GM23338 (cell line): ENCODE data around the gene CLPX. TPM values are rescaled to one million over a fixed set of nuclear protein-coding genes. Genes with fewer than 3 reads are reported as not detected.
"Not testable (repeated sequence)": the region's sequence is repeated elsewhere in the genome, so short reads cannot be mapped to it uniquely, and the experiment has no call there.

Experiments
- ATAC-seq: fragments of 200-7000 bp; cut with Tn5 transposase; 3 replicates; pipeline ENCODE4 v1.9.1; 2020
- DNase-seq: peaks from one replicate; pipeline ENCODE4 v3.0.0-alpha.2; 2015; ENCODE audit warnings: low spot score
- H2AFZ ChIP-seq: fragments of 200-600 bp; sonication (generic); 2 replicates; pipeline ENCODE4 v1.8.0; 2016; ENCODE audit warnings: antibody characterized with exemption, mild to moderate bottlenecking, moderate library complexity
- H3F3A ChIP-seq: fragments of 200-600 bp; sonication (generic); replicated peaks from 2 replicates; pipeline ENCODE4 v1.8.0; 2017; ENCODE audit warnings: antibody characterized with exemption, mixed run types, low read depth
- H3K27ac ChIP-seq: fragments of 200-600 bp; sonication (generic); 2 replicates; pipeline ENCODE4 v1.6.1; 2016; ENCODE audit warnings: low read depth
- H3K27me3 ChIP-seq: fragments of 200-600 bp; sonication (generic); 2 replicates; pipeline ENCODE4 v1.8.0; 2016; ENCODE audit warnings: mild to moderate bottlenecking, mixed run types, moderate library complexity; ENCODE audit not compliant: insufficient read depth
- H3K36me3 ChIP-seq: fragments of 200-600 bp; sonication (generic); 2 replicates; pipeline ENCODE4 v1.8.0; 2016; ENCODE audit warnings: mild to moderate bottlenecking; ENCODE audit not compliant: insufficient read depth
- H3K4me1 ChIP-seq: fragments of 200-600 bp; sonication (generic); 2 replicates; pipeline ENCODE4 v1.8.0; 2016; ENCODE audit warnings: mild to moderate bottlenecking, moderate library complexity; ENCODE audit not compliant: insufficient read depth
- H3K4me2 ChIP-seq: fragments of 200-600 bp; sonication (generic); 2 replicates; pipeline ENCODE4 v1.7.1; 2017; ENCODE audit warnings: mixed run types
- H3K4me3 ChIP-seq: fragments of 200-600 bp; sonication (generic); 2 replicates; pipeline ENCODE4 v1.6.1; 2016; ENCODE audit warnings: mixed run types
- H3K79me2 ChIP-seq: fragments of 200-600 bp; sonication (generic); replicated peaks from 2 replicates; pipeline ENCODE4 v1.8.0; 2017; ENCODE audit warnings: mild to moderate bottlenecking; ENCODE audit not compliant: insufficient read depth
- H3K9me2 ChIP-seq: fragments of 200-600 bp; sonication (generic); 2 replicates; pipeline ENCODE4 v1.8.0; 2017; ENCODE audit not compliant: insufficient read depth
- H4K20me1 ChIP-seq: fragments of 200-600 bp; sonication (generic); replicated peaks from 2 replicates; pipeline ENCODE4 v1.8.0; 2017; ENCODE audit warnings: mild to moderate bottlenecking; ENCODE audit not compliant: insufficient read depth
- H3K27ac Mint-ChIP-seq: 2 replicates; pipeline ENCODE4 v1.8.0; 2020; ENCODE audit warnings: inconsistent platforms, mild to moderate bottlenecking, moderate library complexity, mixed read lengths
- H3K27me3 Mint-ChIP-seq: 3 replicates; pipeline ENCODE4 v1.8.0; 2022; ENCODE audit warnings: low read depth, mild to moderate bottlenecking, moderate library complexity, mixed read lengths, inconsistent platforms; ENCODE audit not compliant: insufficient read depth, poor library complexity
- H3K36me3 Mint-ChIP-seq: 3 replicates; pipeline ENCODE4 v1.8.0; 2021; ENCODE audit warnings: low read depth, mild to moderate bottlenecking, inconsistent platforms, moderate library complexity, mixed read lengths
- H3K4me1 Mint-ChIP-seq: 3 replicates; pipeline ENCODE4 v1.8.0; 2020; ENCODE audit warnings: mild to moderate bottlenecking, inconsistent platforms, mixed read lengths
- H3K4me3 Mint-ChIP-seq: 3 replicates; pipeline ENCODE4 v1.8.0; 2021; ENCODE audit warnings: moderate library complexity, mild to moderate bottlenecking, inconsistent platforms, mixed read lengths
- H3K9me3 Mint-ChIP-seq: 3 replicates; pipeline ENCODE4 v1.8.0; 2020; ENCODE audit warnings: moderate library complexity, mild to moderate bottlenecking, inconsistent platforms, mixed read lengths
- CREB1 ChIP-seq: fragments of 250-450 bp; sonication (Bioruptor Pico); IDR thresholded peaks from 2 replicates; pipeline ENCODE4 v1.5.0; 2020; ENCODE audit warnings: low read depth, mild to moderate bottlenecking, moderate library complexity
- EZH2 ChIP-seq: fragments of 200-600 bp; sonication (generic); IDR thresholded peaks from one replicate; pipeline ENCODE4 v1.8.0; 2017; ENCODE audit warnings: antibody characterized with exemption, mild to moderate bottlenecking, low read depth; ENCODE audit not compliant: unreplicated experiment
- EZH2phosphoT487 ChIP-seq: fragments of 200-600 bp; sonication (generic); IDR thresholded peaks from one replicate; pipeline ENCODE4 v1.8.1; 2018; ENCODE audit warnings: antibody characterized with exemption; ENCODE audit not compliant: unreplicated experiment
- JUNB ChIP-seq: IDR thresholded peaks from one replicate; pipeline ENCODE4 v1.6.1; 2016; ENCODE audit warnings: antibody characterized with exemption; ENCODE audit not compliant: unreplicated experiment
- NANOG ChIP-seq: IDR thresholded peaks from 2 replicates; pipeline ENCODE4 v1.6.1; 2016; ENCODE audit warnings: antibody characterized with exemption, borderline replicate concordance
- POLR2AphosphoS5 ChIP-seq: IDR thresholded peaks from 2 replicates; pipeline ENCODE4 v1.6.1; 2016; ENCODE audit warnings: antibody characterized with exemption, low read depth
- ZNF114 ChIP-seq: fragments of 250-450 bp; sonication (Bioruptor Pico); IDR thresholded peaks from 2 replicates; pipeline ENCODE4 v1.5.0; 2020; ENCODE audit warnings: mild to moderate bottlenecking, moderate library complexity
- ZNF331 ChIP-seq: fragments of 250-450 bp; sonication (Bioruptor Pico); IDR thresholded peaks from 2 replicates; pipeline ENCODE4 v1.5.0; 2020; ENCODE audit warnings: low read depth, mild to moderate bottlenecking, moderate library complexity
- polyA plus RNA-seq: library from polyadenylated mRNA; unstranded; fragments of >200 nt; fragmentation: Nextera tagmentation; extraction: Ambion mirVana; gene quantifications from 2 replicates; pipeline ENCODE4 v1.2.1, GENCODE V29; 2016
- total RNA-seq: library from RNA; depleted of rRNA; stranded (reverse); fragments of >200 nt; shearing (Covaris generic); gene quantifications from 2 replicates; pipeline ENCODE4 v1.2.3, GENCODE V29; 2014
- TF ChIP-seq, protein P1 (sequence below), 2 experiments: fragments of 200-600 bp in 1 of 2; sonication (generic) in 1 of 2; conservative IDR thresholded peaks; 2 replicates each; pipeline versions ENCODE4 v1.5.1 to v1.6.1; 2016 to 2017; ENCODE audit warnings: antibody characterized with exemption in 2 of 2, low read depth in 2 of 2, mild to moderate bottlenecking in 2 of 2, moderate library complexity in 1 of 2
- TF ChIP-seq, protein P2 (sequence below): IDR thresholded peaks from one replicate; pipeline ENCODE4 v1.6.1; 2018; ENCODE audit warnings: antibody characterized with exemption; ENCODE audit not compliant: unreplicated experiment
- TF ChIP-seq, protein P3 (sequence below): IDR thresholded peaks from 2 replicates; pipeline ENCODE4 v1.6.1; 2016; ENCODE audit warnings: antibody characterized with exemption

CLPX gene
- total and polyA plus RNA-seq, 2 experiments from 2014 or later, result 18.9 to 40.6 TPM

DNA sequence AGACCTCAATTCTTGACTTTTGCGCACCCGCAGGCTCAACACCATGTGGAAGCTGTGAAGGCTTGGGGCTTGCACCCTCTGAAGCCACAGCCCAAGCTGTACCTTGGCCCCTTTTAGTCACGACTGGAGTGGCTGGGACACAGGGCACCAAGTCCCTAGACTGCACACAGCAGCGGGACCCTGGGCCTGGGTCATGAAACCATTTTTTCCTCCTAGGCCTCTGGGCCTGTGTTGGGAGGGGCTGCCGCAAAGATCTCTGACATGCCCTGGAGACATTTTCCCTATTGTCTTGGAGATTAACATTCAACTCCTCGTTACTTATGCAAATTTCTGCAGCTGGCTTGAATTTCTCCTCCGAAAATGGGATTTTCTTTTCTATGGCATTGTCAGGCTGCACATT is 48.1 kb downstream of the CLPX start:
- H3K27me3 ChIP-seq, H3F3A ChIP-seq, H3K4me1 Mint-ChIP-seq, H3K27ac Mint-ChIP-seq, H4K20me1 ChIP-seq, H3K4me3 Mint-ChIP-seq, H3K9me2 ChIP-seq, DNase-seq, H3K4me1 ChIP-seq, H3K4me3 ChIP-seq, H3K4me2 ChIP-seq, ATAC-seq, H3K36me3 ChIP-seq, H2AFZ ChIP-seq, H3K27ac ChIP-seq, H3K79me2 ChIP-seq: not testable (repeated sequence)
- Mint-ChIP-seq H3K27me3 (peaks cover 12% of the 10 kb centered on the region), H3K9me3 (peaks cover 45% of the 10 kb centered on the region), H3K36me3 (peaks cover 33% of the 10 kb centered on the region)

DNA sequence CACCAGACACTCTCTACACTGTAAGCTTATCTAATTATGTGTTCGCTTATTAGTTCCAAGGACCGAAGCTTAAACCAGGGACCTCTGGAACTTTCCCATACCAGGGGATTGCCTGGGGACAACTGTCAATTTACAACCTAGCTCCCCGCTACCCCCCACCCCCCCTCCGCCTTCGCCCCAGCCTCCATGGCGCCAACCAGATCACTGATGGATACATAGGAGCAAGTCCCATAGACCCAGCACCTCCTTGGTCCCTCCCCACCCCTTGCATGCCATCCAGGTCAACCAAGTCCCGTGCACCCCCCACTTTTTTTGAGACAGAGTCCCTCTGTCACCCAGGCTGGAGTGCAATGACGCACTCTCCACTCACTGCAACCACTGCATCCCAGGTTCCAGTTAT is 50.6 kb downstream of the CLPX start:
- Mint-ChIP-seq H3K36me3 (peaks cover 38% of the 10 kb centered on the region), H3K4me1 (peaks cover 14% of the 10 kb centered on the region), H3K9me3 (peaks cover 44% of the 10 kb centered on the region), H3K27me3 (peaks cover 12% of the 10 kb centered on the region), H3K4me3 (peak overlapping the region; percentile 95), H3K27ac (no peak overlapping the region)
- H3F3A ChIP-seq, result 0 out of 2 replicates have a peak, but pooled peaks cover 3% of the 10 kb centered on the region
- H4K20me1 ChIP-seq, result peaks cover 6% of the 10 kb centered on the region; the same call in 1 of the 2 replicates
- ATAC-seq (no peak), DNase-seq (no peak)
- peaks cover 2% of the 10 kb centered on the region; the same call in 1 of the 2 replicates for H3K36me3 ChIP-seq
- H2AFZ ChIP-seq, result no peak overlapping the region; the same call in 1 of the 2 replicates
- peaks cover 19% of the 10 kb centered on the region for H3K79me2 ChIP-seq
- H3K4me2 ChIP-seq, result peak overlapping the region; percentile 82
- no peak overlapping the region for H3K27ac ChIP-seq
- no peaks in the 10 kb centered on the region for H3K27me3 ChIP-seq
- H3K9me2 ChIP-seq, result no peaks in the 10 kb centered on the region
- peaks cover 4% of the 10 kb centered on the region for H3K4me1 ChIP-seq
- H3K4me3 ChIP-seq, result peak overlapping the region; percentile 61; the same call in 1 of the 2 replicates
- TF ChIP-seq JUNB (no peak), ZNF114 (CRISPR knock-in tag) (no peak), EZH2phosphoT487 (no peak), NANOG (no peak), EZH2 (no peak), POLR2AphosphoS5 (no peak), CREB1 (no peak), ZNF331 (CRISPR knock-in tag) (no peak)
- TF ChIP-seq, protein P1, sequence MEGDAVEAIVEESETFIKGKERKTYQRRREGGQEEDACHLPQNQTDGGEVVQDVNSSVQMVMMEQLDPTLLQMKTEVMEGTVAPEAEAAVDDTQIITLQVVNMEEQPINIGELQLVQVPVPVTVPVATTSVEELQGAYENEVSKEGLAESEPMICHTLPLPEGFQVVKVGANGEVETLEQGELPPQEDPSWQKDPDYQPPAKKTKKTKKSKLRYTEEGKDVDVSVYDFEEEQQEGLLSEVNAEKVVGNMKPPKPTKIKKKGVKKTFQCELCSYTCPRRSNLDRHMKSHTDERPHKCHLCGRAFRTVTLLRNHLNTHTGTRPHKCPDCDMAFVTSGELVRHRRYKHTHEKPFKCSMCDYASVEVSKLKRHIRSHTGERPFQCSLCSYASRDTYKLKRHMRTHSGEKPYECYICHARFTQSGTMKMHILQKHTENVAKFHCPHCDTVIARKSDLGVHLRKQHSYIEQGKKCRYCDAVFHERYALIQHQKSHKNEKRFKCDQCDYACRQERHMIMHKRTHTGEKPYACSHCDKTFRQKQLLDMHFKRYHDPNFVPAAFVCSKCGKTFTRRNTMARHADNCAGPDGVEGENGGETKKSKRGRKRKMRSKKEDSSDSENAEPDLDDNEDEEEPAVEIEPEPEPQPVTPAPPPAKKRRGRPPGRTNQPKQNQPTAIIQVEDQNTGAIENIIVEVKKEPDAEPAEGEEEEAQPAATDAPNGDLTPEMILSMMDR (conservative IDR thresholded peaks at IDR 0.05; ENCODE audit: low read depth in 2 of 2), result no peak
- TF ChIP-seq, protein P2, sequence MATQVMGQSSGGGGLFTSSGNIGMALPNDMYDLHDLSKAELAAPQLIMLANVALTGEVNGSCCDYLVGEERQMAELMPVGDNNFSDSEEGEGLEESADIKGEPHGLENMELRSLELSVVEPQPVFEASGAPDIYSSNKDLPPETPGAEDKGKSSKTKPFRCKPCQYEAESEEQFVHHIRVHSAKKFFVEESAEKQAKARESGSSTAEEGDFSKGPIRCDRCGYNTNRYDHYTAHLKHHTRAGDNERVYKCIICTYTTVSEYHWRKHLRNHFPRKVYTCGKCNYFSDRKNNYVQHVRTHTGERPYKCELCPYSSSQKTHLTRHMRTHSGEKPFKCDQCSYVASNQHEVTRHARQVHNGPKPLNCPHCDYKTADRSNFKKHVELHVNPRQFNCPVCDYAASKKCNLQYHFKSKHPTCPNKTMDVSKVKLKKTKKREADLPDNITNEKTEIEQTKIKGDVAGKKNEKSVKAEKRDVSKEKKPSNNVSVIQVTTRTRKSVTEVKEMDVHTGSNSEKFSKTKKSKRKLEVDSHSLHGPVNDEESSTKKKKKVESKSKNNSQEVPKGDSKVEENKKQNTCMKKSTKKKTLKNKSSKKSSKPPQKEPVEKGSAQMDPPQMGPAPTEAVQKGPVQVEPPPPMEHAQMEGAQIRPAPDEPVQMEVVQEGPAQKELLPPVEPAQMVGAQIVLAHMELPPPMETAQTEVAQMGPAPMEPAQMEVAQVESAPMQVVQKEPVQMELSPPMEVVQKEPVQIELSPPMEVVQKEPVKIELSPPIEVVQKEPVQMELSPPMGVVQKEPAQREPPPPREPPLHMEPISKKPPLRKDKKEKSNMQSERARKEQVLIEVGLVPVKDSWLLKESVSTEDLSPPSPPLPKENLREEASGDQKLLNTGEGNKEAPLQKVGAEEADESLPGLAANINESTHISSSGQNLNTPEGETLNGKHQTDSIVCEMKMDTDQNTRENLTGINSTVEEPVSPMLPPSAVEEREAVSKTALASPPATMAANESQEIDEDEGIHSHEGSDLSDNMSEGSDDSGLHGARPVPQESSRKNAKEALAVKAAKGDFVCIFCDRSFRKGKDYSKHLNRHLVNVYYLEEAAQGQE, result no peak
- TF ChIP-seq, protein P3, sequence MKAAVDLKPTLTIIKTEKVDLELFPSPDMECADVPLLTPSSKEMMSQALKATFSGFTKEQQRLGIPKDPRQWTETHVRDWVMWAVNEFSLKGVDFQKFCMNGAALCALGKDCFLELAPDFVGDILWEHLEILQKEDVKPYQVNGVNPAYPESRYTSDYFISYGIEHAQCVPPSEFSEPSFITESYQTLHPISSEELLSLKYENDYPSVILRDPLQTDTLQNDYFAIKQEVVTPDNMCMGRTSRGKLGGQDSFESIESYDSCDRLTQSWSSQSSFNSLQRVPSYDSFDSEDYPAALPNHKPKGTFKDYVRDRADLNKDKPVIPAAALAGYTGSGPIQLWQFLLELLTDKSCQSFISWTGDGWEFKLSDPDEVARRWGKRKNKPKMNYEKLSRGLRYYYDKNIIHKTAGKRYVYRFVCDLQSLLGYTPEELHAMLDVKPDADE, result no peak
